Heart left ventricle (tissue), 13 donors: ENCODE data around the gene TANGO2.

Experiments
- POLR2A ChIP-seq, 2 donors: fragments of 450-650 bp; IDR thresholded peaks; one replicate each; pipeline ENCODE4 v1.6.1; 2017; ENCODE audit warnings: antibody characterized with exemption in 2 of 2, mild to moderate bottlenecking in 2 of 2, moderate library complexity in 2 of 2
- TF ChIP-seq, protein P1 (sequence below), 12 donors: fragments of 200-600 bp; sonication (generic) in 4 of 12; IDR thresholded peaks; one replicate each; pipeline versions ENCODE4 v1.5.0 to v1.8.0; 2018 to 2022; ENCODE audit warnings: antibody characterized with exemption in 12 of 12, mild to moderate bottlenecking in 5 of 12
- donor health status: ischemic (EF 13 %, LVEDD 7.1; RV severe dilation, severe dysfunction).
- donor health status: DM: no; HTN: yes; CAD: no.
- donor health status: DM: no; HTN: no; CAD: no.
- donor health status: ischemic (EF 25% LVEDD 6.9; RV normal size, moderate dysfunction).
- donor health status: ischemic (EF 25% LVEDD 5.7; RV mildly dilated, moderate dysfunction).
- donor health status: ischemic (EF 35%, LVEDD 5.7; RV mildly dilated, moderate dysfunction).
- donor health status: nonischemic (EF 11% LVEDD 7.7; RV severe dilation, severe dysfunction).
- donor health status: DM: yes; HTN: yes; CAD: no.
- donor health status: PGD.
- donor health status: ischemic (EF 29% LVEDD 5.4; RV normal size, mild dysfunction).
- donor health status: nonischemic (EF 23%, LVEDD 6.1; RV moderate dilation, normal function).

DNA sequence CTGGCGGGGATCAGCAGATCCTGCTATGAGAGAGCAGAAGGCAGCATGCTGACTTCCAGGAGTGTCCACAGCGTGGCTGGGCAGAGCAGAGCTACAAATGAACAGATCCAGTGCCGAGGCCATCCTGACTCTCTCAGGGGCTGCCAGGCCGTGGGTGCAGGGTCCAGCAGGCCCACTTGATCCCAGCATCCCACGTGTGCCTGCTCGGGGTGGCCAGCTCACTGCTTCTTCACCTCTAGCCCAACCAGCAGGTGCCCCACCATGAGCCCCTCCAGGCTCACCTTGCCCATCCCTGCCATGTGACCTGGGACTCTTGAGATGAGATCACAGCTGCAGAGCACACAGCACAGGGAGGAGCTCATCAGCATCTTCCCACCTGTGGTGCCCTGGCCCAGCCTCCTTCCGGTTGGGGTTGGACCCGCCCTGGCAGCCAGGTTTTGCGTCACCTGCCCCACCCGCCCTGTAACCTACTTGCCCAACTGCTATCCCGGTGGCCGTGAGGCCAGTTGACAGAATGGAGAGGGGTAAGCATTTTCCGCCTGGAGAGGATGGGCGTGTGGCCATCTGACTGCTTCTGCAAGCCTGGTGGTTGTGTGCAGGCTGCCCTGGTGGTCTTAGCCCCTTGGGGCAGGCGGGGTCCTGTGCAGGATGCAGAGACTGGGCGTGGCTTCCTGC, 11.0 kb downstream of the TANGO2 start:
- TF ChIP-seq, protein P1, sequence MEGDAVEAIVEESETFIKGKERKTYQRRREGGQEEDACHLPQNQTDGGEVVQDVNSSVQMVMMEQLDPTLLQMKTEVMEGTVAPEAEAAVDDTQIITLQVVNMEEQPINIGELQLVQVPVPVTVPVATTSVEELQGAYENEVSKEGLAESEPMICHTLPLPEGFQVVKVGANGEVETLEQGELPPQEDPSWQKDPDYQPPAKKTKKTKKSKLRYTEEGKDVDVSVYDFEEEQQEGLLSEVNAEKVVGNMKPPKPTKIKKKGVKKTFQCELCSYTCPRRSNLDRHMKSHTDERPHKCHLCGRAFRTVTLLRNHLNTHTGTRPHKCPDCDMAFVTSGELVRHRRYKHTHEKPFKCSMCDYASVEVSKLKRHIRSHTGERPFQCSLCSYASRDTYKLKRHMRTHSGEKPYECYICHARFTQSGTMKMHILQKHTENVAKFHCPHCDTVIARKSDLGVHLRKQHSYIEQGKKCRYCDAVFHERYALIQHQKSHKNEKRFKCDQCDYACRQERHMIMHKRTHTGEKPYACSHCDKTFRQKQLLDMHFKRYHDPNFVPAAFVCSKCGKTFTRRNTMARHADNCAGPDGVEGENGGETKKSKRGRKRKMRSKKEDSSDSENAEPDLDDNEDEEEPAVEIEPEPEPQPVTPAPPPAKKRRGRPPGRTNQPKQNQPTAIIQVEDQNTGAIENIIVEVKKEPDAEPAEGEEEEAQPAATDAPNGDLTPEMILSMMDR (IDR thresholded peaks at IDR 0.05), result no peak
- TF ChIP-seq POLR2A (IDR thresholded peaks at IDR 0.05), result no peak
